ENCODE data around the gene GOLGA1. TPM values are rescaled to one million over a fixed set of nuclear protein-coding genes. Genes with fewer than 3 reads are reported as not detected.

GOLGA1 gene
- total and polyA plus RNA-seq, 9 of the 15 experiments (the other 6 are each of a cell fraction or from before 2014, with no cell fraction given), result 2.9 to 15.9 (median 8.5) TPM

- TF ChIP-seq SNAPC5 (CRISPR knock-in tag; IDR thresholded peaks at IDR 0.05), result no peak
- no peak for TF ChIP-seq MYC (IDR thresholded peaks at IDR 0.05; ENCODE audit: low read depth, low read length)
- no peak for TF ChIP-seq MYC (CRISPR knock-in tag; IDR thresholded peaks at IDR 0.05; ENCODE audit: borderline replicate concordance, low read depth)
- no peak for TF ChIP-seq FOS (IDR thresholded peaks at IDR 0.05; ENCODE audit: extremely low read depth, insufficient read length)
- no peak for TF ChIP-seq GTF2E2 (tag; IDR thresholded peaks at IDR 0.05)
- TF ChIP-seq ZFX (CRISPR knock-in tag; IDR thresholded peaks at IDR 0.05), result no peak
- no peak for TF ChIP-seq CBX5 (IDR thresholded peaks at IDR 0.05; ENCODE audit: borderline replicate concordance, low read depth)
- no peak for TF ChIP-seq ZNF212 (CRISPR knock-in tag; IDR thresholded peaks at IDR 0.05)
- no peak for TF ChIP-seq ZNF77 (CRISPR knock-in tag; IDR thresholded peaks at IDR 0.05)
- no peak for TF ChIP-seq MCM5 (IDR thresholded peaks at IDR 0.05; ENCODE audit: low read depth)
- TF ChIP-seq ZNF165 (CRISPR knock-in tag; IDR thresholded peaks at IDR 0.05; ENCODE audit: borderline replicate concordance), result no peak
- TF ChIP-seq ZBTB17 (CRISPR knock-in tag; IDR thresholded peaks at IDR 0.05), result no peak
- no peak for TF ChIP-seq TAF15 (IDR thresholded peaks at IDR 0.05; ENCODE audit: low read depth, low read length)
- peak in 1 of 2 experiments; percentile 44 for TF ChIP-seq AFF1 (IDR thresholded peaks at IDR 0.05; ENCODE audit: low read depth in 1 of 2, partially characterized antibody in 2 of 2)
- peak; percentile 79 for TF ChIP-seq SMARCC2 (IDR thresholded peaks at IDR 0.05; ENCODE audit: low read depth)
- no peak for TF ChIP-seq POLR2H (tag; IDR thresholded peaks at IDR 0.05; ENCODE audit: low read depth)
- TF ChIP-seq CHD4 (IDR thresholded peaks at IDR 0.05; ENCODE audit: insufficient read depth, insufficient replicate concordance, low read depth, low read length, poor library complexity, severe bottlenecking), result no peak
- TF ChIP-seq ZNF764 (CRISPR knock-in tag; IDR thresholded peaks at IDR 0.05; ENCODE audit: low read depth), result no peak
- no peak for TF ChIP-seq CHAMP1 (IDR thresholded peaks at IDR 0.05)
- TF ChIP-seq SRSF7 (optimal IDR thresholded peaks at IDR 0.05; ENCODE audit: low read depth, low read length), result no peak
Measured at GRCh38 chr9:124964604-124965003, 23.7 kb upstream of the GOLGA1 start (continued).
